HG02588 (cell line): ENCODE results near the gene ELP2.
"Not testable (repeated sequence)": the region's sequence is repeated elsewhere in the genome, so short reads cannot be mapped to it uniquely, and the experiment has no call there.

Source experiments
- ATAC-seq: cut with Tn5 transposase; IDR thresholded peaks from one replicate; pipeline ENCODE4 v1.9.1; 2021; ENCODE audit warnings: mild to moderate bottlenecking, moderate library complexity; ENCODE audit not compliant: unreplicated experiment

ELP2 gene

GRCh38 chr18:36129300-36130038 is at the start of gene ELP2, which contains the start of gene SLC39A6:
TSS of gene ELP2 (plus strand) at chr18:36129899. CDS start at chr18:36129934, 35 bp downstream.
TSS of gene SLC39A6 (minus strand) at chr18:36129340. CDS start at chr18:36127007, 2,333 bp downstream.
- peak; percentile 90 for ATAC-seq

GRCh38 chr18:36081118-36081517 is 48.6 kb upstream of the ELP2 start:
- ATAC-seq = not testable (repeated sequence)

GRCh38 chr18:36083729-36084128 is 46.0 kb upstream of the ELP2 start:
- no peak for ATAC-seq

GRCh38 chr18:36085195-36085594 is 44.5 kb upstream of the ELP2 start:
- ATAC-seq = no peak

- ATAC-seq = no peak
These were observed 43.5 kb upstream of the ELP2 start for GRCh38 chr18:36086186-36086585.

- ATAC-seq = no peak
These were observed 41.4 kb upstream of the ELP2 start for GRCh38 chr18:36088256-36088655.

GRCh38 chr18:36089001-36089400 is 40.7 kb upstream of the ELP2 start:
- ATAC-seq = no peak

GRCh38 chr18:36092116-36092515 is 37.6 kb upstream of the ELP2 start:
- ATAC-seq = not testable (repeated sequence)

GRCh38 chr18:36094431-36094830 is 35.3 kb upstream of the ELP2 start:
- ATAC-seq = no peak

GRCh38 chr18:36095936-36096519 is 33.7 kb upstream of the ELP2 start:
- no peak for ATAC-seq

GRCh38 chr18:36096955-36097354 is 32.7 kb upstream of the ELP2 start:
- ATAC-seq = no peak

- ATAC-seq = no peak
These were observed 30.4 kb upstream of the ELP2 start for GRCh38 chr18:36099311-36099710.

- no peak for ATAC-seq
These were observed 27.8 kb upstream of the ELP2 start for GRCh38 chr18:36101943-36102342.

- ATAC-seq = no peak
These were observed 24.9 kb upstream of the ELP2 start for GRCh38 chr18:36104749-36105148.

- no peak for ATAC-seq
These were observed 22.2 kb upstream of the ELP2 start for GRCh38 chr18:36107477-36107876.

- no peak for ATAC-seq
These were observed 21.5 kb upstream of the ELP2 start for GRCh38 chr18:36108196-36108595.

GRCh38 chr18:36108601-36109000 is 21.1 kb upstream of the ELP2 start:
- no peak for ATAC-seq

GRCh38 chr18:36109737-36110136 is 20.0 kb upstream of the ELP2 start:
- no peak for ATAC-seq

GRCh38 chr18:36112302-36112701 is 17.4 kb upstream of the ELP2 start:
- no peak for ATAC-seq

- no peak for ATAC-seq
These were observed 15.4 kb upstream of the ELP2 start for GRCh38 chr18:36114251-36114650.

- ATAC-seq = no peak
These were observed 15.0 kb upstream of the ELP2 start for GRCh38 chr18:36114738-36115137.

GRCh38 chr18:36116771-36117170 is 12.9 kb upstream of the ELP2 start:
- ATAC-seq = not testable (repeated sequence)
